ENCODE results near the gene NUDT3.
"Not testable (repeated sequence)": the region's sequence is repeated elsewhere in the genome, so short reads cannot be mapped to it uniquely, and the experiment has no call there.

NUDT3 gene

GRCh38 chr6:34392497-34393190 is at the start of gene NUDT3:
Gene NUDT3 (minus strand): TSS chr6:34392669. CDS start chr6:34392362, 307 bp downstream.
- DNase-seq, result peak; percentile 83

DNA sequence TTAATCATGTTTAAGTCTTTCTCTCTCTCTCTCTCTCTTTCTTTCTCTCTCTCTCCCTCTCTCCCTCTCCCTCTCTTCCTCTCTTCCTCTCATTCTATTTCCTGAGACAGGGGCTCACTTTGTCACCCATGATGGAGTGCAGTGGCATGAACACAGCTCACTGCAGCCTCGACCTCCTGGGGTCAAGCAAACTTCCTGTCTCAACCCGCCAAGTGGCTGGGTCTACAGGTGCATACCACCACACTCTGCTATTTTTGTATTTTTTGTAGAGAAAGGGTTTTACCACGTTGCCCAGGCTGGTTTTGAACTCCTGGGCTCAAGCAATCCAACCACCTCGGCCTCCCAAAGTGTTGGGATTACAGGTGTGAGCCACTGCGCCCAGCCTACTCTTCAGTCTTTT is 49.1 kb upstream of the NUDT3 start:
- DNase-seq, result no peak

DNA sequence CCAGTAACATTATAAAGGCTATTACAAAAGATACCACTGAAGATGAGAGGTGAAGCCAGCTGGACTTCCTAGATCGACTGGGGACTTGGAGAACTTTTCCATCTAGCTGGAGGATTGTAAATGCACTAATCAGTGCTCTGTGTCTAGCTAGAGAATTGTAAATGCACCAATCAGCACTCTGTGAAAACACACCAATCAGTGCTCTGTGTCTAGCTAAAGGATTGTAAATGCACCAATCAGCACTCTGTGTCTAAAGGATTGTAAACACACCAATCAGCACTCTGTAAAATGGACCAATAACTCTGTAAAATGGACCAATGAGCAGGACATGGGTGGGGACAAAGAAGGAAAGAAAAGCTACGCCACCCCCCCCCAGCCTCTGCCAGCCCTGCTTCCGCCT is 47.0 kb upstream of the NUDT3 start:
- DNase-seq, result no peak

- no peak for DNase-seq
Measured at GRCh38 chr6:34438705-34439104, 46.2 kb upstream of the NUDT3 start.

GRCh38 chr6:34437644-34437970 is 45.1 kb upstream of the NUDT3 start:
- DNase-seq, result no peak

DNA sequence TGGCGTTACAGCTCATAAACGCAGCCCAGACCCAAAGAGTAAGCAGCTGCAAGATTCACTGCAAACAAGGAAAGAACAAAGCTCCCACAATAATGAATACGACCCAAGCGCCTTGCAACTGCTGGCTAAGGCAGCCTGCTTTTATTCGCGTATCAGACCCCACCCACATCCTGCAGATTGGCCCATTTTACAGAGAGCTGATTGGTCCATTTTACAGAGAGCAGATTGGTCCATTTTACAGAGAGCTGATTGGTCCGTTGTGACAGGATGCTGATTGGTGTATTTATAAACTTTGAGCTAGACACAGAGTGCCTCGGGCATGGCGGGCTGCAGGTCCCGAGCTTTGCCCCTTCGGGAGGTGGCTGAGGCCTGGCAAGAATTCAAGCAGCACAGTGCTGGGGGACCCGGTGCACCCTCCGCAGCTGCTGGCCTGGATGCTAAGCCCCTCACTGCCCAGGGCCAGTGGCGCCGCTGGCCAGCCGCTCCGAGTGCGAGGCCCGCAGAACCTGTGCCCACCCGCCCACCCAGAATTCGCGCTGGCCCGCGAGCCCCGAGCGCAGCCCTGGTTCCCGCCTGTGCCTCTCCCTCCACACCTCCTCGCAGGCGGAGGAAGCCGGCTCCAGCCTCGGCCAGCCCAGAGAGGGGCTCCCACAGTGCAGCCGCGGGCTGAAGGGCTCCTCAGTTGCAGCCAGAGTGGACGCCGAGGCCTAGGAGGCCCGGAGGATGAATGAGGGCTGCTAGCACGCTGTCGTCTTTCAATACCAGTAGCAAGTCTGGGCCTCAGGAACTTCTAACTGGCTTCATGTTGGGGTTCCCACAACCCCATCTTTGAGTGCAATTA is 44.6 kb upstream of the NUDT3 start:
- DNase-seq, result no peak

DNA sequence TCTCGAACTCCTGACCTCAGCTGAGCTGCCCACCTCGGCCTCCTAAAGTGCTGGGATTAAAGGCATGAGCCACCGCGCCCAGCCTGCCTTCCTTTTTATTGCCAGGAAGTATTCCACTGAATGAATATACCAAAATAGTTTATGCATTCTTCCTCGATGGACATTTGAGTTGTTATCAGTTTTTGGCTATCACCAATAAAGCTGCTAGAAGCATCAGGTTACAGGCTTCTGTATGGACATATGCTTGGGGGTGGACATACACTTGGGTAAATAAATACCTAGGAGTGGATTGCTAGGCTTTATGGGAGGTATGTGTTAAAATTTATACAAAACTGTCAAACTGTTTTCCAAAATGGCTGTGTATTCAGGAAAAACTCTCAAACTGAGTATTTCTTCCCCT is 43.4 kb upstream of the NUDT3 start:
- DNase-seq, result no peak

GRCh38 chr6:34425498-34426410 is 33.3 kb upstream of the NUDT3 start, which contains the start of gene RPS10:
Gene RPS10 (minus strand): TSS chr6:34426069. CDS start chr6:34425221, 848 bp downstream.
- DNase-seq, result peak; percentile 84

GRCh38 chr6:34425132-34425497 is 32.6 kb upstream of the NUDT3 start:
- DNase-seq, result no peak

DNA sequence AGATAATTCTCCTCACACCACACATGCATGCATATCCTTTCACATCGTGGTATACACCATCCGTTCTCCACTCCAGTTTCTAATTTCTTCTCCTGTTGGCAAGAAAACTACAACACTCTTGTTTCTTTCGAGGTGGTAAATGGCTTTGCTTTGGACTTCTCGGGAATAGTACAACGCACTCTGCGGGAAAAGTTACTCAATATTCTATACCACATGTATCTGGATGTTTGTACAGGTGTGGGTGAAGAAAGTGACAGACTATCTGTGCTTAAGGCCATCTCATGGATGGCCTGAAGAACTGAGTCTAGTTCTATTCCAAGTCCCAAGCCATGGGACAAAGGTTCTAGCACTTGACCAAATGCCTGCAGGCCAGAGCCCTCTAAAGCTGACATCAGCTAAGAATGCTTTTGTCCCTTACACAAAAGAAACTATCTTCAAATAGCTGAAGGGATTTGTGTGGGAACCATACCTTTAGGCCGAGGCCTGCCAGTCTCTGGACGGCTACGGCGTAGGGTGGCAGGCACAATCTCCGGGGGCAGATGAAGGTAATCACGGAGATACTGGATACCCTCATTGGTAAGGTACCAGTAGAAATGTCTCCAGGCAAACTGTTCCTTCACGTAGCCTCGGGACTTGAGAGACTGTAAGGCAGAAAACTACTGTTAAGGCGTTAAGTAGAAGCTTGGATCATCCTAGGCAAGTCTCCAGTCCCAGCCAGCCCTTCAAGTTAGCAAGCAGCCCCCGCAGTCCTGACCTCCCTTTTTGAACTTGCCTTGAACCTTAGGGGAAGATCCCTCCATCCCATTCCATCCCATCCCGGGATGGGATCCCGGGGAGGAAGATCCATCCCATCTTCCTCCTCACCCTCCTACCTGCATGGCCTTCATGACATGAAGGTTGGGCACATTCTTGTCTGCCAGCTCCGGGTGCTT is 32.0 kb upstream of the NUDT3 start:
- no peak for DNase-seq

GRCh38 chr6:34423254-34423653 is 30.8 kb upstream of the NUDT3 start:
- DNase-seq, result no peak

GRCh38 chr6:34418367-34418766 is 25.9 kb upstream of the NUDT3 start:
- DNase-seq, result no peak

DNA sequence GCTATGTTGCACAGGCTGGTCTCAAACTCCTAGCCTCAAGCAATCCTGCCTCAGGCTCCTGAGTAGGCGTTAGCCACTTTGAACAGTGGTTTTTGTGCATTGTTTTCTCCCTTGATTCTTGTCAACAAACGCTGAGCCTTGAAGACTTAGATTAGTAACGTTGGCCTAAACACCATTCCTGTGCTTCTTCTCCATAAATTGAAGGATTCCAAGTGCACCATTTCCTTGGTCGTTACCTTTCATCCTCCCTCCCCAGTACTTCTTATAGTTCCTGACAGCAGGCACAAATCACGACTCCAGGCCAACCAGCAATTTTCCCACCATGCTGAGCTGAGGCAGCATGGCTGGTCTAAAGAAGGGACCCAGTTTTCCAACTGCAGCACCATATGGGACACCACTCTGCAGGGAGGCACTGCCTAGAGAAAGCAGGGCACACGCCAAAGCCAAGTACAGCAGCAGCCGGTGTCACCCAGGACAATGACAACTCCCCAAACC is 24.5 kb upstream of the NUDT3 start:
- DNase-seq, result no peak

DNA sequence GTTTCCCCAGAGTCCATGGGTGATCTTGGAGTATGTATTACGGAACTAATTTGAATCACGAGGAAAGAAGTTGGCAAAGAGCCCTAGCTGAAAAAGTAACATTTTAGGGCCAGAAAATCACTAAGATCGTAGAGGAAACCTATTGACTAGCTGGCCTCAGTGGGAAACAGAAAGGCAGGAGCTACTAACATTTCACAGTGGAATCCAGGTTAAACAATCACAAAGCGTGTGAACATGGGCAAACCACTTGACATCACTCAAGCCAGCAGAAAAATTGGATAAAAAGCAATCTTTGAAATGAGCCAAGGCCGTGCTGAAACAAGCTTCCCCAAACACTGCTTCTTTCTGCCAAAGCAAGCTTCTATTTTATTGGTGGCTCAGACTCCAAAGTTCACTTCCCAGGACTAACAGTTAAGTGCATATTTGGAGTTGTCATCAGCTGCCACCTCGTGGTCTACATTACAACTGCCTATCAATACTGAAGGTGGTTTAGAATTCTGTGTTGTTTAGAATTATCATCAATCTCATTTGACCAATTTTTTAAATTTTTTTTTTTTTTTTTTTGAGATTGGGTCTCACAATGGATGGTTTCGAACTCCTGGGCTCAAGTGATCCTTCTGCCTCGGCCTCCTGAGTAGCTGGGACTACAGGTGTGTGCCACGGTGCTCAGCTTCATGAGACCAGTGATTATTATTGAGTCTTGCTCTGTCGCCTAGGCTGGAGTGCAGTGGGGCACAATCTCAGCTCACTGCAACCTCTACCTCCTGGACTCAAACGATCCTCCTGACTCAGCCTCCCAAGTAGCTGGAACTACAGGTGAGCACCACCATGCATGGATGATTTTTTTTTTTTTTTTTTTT is 22.8 kb upstream of the NUDT3 start:
- DNase-seq, result no peak

DNA sequence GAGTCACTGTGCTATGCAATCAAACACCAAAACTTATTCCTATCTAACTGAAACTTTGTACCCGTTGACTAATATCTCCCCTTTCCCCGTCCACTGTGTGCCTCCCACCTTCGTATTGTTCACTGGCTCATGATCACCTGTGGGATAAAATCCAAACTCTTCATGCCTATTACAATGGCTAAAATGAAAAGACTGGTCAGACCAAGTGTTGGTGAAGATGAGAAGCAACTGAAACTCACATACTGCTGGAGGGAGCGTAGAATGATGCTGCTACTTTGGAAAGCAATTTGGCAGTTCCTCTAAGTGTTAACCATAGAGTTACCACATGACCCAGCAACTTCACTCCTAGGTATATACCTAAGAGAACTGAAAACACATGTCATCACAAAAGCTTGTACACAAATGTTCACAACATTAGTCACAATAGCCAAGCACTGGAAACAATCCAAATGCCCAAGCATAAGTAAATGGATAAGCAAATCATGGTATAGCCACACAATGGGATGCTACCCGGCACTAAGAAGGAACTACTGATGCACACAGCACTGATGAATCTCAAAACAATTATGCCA is 20.3 kb upstream of the NUDT3 start:
- no peak for DNase-seq

- no peak for DNase-seq
Measured at GRCh38 chr6:34412016-34412415, 19.5 kb upstream of the NUDT3 start.

GRCh38 chr6:34407915-34408314 is 15.4 kb upstream of the NUDT3 start:
- not testable (repeated sequence) for DNase-seq

GRCh38 chr6:34396518-34396917 is 4.0 kb upstream of the NUDT3 start:
- no peak for DNase-seq

GRCh38 chr6:34393966-34394305 is 1.5 kb upstream of the NUDT3 start:
- DNase-seq, result no peak

GRCh38 chr6:34393191-34393965 is 909 bp upstream of the NUDT3 start:
- DNase-seq, result no peak
